Stimulated activated CD4-positive, alpha-beta T cell treated with anti-CD3 and anti-CD28 coated beads, Interleukin-1b, Interleukin-23, amount 100 ng/mL, for 1 hour (primary cell): ENCODE results near the gene IGF2.

ENCODE experiments used
- DNase-seq, 2 donors: peaks; one replicate each; pipeline ENCODE4 v3.0.0-alpha.2; 2020; ENCODE audit warnings: low read depth in 2 of 2

The IGF2 gene

GRCh38 chr11:2092464-2092910, 46.7 kb downstream of the IGF2 start:
- no peak for DNase-seq

DNA sequence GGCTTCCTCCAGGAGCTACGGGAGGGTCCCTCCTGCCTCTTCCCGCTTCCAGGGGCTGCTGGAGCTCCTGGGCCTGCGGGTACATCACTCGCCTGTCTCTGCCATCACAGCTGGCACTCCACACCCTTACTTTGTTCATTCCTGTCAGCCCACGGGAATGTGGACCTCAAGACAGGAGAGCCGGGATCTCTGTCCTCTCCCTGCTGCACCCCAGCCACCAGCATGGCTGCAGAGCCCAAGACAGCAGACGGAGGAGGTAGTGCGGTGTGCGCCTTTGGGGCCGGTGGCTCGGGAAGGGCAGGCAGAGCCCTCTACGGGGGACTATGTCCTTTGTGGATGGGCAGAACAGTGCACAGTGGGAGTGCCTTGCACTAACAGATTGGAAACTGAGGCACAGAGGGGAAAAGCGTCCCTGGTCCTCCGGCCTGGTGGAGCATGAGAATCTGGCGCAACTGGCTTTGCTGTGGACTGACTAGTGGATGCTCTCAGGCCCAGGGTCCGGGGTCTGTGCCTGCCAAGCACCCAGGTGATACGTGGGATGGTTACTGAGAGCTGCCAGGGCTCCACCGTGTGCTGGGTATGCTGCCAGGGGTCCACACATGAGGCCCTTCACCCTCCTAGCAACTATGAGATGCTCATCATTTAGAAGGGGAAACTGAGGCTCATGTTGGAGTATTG, 47.3 kb downstream of the IGF2 start:
- no peak for DNase-seq

GRCh38 chr11:2091112-2091746, 48.0 kb downstream of the IGF2 start:
- no peak for DNase-seq

DNA sequence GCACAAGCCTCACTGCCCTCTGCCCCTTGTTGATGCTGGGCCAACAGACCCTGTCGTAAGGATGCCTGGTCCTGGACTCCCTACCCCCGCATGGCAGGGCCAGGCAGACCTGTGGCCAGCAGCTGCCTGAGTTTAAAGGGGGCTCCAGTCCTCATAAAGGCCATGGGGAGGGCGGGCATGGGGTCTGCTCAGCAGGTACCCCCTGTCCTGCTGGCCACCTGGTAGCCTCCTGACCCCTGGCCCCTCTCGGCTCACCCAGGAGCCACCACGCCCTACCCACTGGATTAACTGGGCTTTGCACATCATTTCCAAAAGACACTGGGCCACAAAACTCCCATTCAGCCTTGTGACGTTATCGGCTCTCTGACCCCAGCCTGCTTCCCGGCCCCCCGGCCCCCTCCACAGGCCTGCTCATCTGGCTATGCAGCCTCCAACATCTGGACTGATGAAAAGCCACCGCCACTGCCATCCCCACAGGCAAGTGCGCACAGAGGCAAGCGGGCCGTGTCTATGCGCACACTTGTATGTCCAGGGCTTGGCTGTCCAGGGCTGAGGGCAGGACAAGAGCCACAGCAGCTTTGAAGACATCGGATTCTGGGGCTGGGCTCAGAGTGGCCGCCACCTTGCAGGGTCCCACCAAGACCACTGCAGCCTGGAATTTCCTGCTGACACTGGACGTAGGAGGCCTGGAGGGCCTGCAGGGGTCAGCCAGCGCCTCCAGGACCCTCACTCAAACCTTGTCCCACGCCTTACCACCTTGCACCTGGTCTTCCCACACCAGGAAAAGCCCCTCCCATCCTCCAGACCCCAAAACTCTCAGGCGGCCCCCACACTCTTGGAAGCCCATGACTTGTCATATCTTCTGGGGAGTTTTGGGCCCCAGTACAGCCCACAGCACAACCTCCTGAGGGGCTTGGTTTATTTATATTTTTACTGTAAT, 48.7 kb downstream of the IGF2 start:
- DNase-seq, result no peak

DNA sequence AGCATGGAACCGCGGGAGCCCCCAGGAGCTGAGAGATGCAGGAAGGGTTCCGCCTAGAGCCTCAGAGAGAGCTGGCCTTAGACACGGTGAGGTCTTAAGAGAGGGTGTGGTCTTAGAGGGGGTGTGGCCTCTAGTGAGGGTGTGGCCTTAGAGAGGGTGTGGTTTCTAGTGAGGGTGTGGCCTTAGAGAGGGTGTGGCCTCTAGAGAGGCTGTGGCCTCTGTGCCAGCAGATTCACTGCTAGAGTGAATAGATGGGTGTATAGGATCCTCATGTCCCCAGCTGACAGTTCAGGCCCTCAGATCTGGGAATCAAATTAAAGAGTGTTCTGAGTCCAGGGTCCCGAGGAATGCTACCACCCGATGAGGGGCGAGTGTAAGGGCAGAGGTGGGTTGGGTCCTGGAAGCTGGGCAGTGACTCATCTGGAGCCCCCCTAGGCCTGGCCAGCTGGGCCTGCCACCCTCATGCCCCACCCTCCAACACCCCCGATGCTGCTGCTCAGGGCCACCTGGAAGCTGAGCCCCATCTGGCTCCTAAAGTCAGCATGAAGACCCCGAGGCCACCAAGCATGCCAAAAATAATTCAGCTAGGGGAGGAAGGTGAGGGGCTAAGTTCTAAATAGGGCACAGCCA, 49.5 kb downstream of the IGF2 start:
- peak in 1 of 2 donors; percentile 15 for DNase-seq

DNA sequence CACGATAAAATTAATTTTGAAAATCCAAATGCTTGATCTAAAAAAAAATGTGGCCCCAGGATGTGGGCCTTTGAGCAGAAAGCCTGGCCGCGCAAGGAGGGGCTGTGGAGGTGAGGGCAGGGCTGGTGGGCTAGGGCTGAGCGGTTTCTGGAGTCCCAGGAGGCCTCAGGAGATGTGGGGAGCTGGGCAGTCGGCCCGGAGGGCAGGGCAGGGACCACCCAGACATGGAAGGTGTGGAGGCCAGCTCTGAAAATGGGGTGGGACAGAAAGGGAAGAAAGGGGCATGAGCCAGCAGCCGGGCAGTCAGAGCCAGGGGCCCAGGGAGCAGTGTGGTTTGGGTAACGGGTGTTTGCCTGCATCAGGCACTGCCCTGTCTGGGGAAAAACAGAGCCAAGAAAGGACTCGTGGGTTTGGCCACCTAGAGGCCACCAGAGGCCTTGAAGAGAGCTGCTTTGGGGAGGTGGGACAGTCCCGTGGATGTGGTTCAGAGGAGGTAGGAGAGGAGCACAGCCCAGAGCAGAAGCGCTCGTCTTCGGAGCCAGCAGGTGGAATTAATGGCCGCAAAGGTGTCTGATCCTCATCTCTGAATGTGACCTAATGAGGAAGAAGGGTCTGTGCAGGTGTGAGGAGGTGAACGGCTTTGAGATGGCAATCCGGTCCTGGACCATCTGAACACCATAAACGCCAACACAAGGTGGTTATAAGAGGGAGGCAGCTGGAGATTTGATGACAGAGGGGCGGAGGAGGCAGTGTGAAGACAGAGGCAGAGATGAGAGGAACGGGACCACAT, 50.2 kb downstream of the IGF2 start:
- DNase-seq, result no peak

DNA sequence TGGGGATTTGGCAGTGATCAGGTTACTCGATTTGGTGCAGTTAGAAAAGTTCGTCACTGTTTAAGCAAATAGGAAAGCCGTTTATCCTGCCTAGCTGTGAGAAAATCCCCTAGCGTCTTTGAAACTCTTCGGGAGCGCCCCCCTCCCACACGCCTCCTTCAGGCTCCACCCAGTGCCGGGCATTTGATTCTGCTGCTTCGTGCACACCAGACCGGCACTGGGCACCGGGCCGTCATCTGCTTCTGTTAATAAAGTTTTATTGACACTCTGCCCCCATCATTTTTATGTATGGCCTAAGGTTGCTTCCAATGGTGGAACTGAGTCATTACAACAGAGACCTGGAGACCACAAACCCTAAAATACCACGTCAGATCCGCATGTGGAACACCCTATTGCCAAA, 50.9 kb downstream of the IGF2 start:
- no peak for DNase-seq

GRCh38 chr11:2086239-2087040, 52.7 kb downstream of the IGF2 start:
- DNase-seq, result no peak

GRCh38 chr11:2085251-2086066, 53.7 kb downstream of the IGF2 start:
- no peak for DNase-seq

DNA sequence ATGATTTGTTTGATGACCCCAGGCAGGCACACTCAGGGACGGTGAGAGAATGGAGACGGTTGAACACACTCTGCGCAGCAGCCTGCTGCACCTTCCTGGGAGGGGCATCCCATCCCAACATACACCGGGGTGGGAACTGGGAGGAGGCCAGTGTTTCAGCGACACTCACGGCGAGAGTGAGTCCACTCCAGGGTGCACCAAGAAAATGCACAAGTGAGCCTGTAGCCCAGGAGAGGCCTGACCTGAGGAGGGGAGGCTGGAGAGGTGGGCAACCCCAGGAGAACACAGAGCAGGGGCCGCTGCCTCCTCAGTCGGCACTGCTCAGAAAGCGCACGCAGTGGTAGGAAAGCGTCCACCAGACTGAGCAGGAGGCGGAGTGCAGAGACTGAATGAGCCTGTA, 54.5 kb downstream of the IGF2 start:
- DNase-seq, result no peak
